ENCODE data around the gene SMOC2.

SMOC2 gene

DNA sequence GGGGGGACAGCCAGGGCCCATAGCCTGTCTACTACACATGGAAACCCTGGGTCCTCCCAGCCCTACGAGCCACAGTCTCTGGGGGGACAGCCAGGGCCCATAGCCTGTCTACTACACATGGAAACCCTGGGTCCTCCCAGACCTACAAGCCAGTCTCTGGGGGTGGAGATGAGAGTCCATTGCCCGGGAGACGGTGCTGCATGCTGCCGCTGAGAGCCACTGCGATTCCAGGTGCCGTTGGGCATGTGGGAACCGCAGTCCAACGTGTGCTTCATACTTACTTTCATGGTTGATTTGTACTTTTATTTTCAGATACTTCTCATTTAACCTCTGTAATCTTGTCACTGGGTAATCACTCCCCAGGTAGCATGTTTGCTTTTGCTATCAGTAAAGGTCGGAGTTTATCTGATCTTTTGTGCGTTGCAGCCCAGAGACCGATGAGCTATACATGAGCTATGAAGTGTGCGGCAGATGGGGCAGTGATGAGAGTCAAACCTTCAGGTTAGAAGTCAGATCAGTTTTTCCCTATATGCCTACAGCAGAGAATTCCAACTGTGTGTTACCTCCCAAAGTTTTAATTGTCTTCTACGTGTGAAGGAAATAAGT is 58.2 kb downstream of the SMOC2 start:
- Mint-ChIP-seq H3K36me3 (no peaks in the 10 kb centered on the region), H3K27me3 (no peaks in the 10 kb centered on the region), H3K4me1 (no peaks in the 10 kb centered on the region), H3K27ac (no peak overlapping the region), H3K4me3 (no peak overlapping the region), H3K9me3 (no peaks in the 10 kb centered on the region)
- CTCF ChIA-PET, result no interaction called here
- DNase-seq, result no peak

GRCh38 chr6:168500519-168500918 is 59.5 kb downstream of the SMOC2 start:
- no peaks in the 10 kb centered on the region for H3K36me3 Mint-ChIP-seq
- H3K27me3 Mint-ChIP-seq, result no peaks in the 10 kb centered on the region
- no peak overlapping the region for H3K4me3 Mint-ChIP-seq
- CTCF ChIA-PET, result no interaction called here
- DNase-seq, result no peak
- no peaks in the 10 kb centered on the region for H3K9me3 Mint-ChIP-seq
- H3K27ac Mint-ChIP-seq, result no peak overlapping the region
- no peaks in the 10 kb centered on the region for H3K4me1 Mint-ChIP-seq

DNA sequence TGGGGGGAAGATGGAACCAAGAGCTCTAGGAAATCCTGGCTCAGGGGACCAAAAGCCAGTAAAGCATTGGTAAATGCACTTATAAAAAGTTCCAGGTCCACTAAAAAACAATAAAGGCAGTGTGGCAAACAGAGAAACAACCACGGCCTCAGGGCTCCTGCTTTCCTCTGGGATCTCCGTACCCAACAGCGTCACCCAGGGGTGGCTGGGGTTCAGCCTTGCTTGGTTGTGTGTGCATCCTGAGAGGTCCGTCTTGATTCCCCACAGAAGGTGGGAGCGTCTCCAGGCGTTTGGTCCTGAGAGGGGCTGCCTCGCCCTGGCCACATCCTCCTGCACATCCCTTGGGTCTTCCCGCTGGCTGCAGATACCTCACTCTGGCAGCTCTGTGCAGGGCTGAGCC is 60.6 kb downstream of the SMOC2 start:
- DNase-seq, result no peak
- H3K36me3 Mint-ChIP-seq, result no peaks in the 10 kb centered on the region
- no peaks in the 10 kb centered on the region for H3K27me3 Mint-ChIP-seq
- no peaks in the 10 kb centered on the region for H3K4me1 Mint-ChIP-seq
- no peaks in the 10 kb centered on the region for H3K9me3 Mint-ChIP-seq
- CTCF ChIA-PET, result no interaction called here
- no peak overlapping the region for H3K27ac Mint-ChIP-seq
- H3K4me3 Mint-ChIP-seq, result no peak overlapping the region

DNA sequence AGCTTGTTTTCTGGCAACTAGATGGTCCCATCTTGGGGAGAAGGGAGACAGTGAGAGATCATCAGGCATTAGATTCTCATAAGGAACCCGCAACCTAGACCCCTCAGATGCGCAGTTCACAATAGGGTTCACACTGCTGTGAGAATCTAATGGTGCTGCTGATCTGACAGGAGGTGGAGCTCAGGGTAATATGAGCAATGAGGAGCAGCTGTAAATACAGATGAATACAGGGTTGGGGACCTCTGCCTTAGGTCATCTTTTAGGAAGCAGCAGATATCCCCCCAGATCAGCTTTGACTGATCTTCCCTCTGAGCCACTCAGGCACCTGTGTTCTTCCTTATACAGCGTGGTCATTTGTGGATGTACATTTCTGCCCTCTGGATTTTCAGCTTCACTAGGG is 63.4 kb downstream of the SMOC2 start:
- DNase-seq, result no peak
- Mint-ChIP-seq H3K36me3 (no peaks in the 10 kb centered on the region), H3K27me3 (peaks cover 3% of the 10 kb centered on the region), H3K9me3 (no peaks in the 10 kb centered on the region), H3K4me3 (no peak overlapping the region), H3K27ac (no peak overlapping the region), H3K4me1 (no peaks in the 10 kb centered on the region)
- CTCF ChIA-PET, result no interaction called here

GRCh38 chr6:168506460-168506859 is 65.5 kb downstream of the SMOC2 start:
- no peaks in the 10 kb centered on the region for H3K36me3 Mint-ChIP-seq
- H3K9me3 Mint-ChIP-seq, result no peaks in the 10 kb centered on the region
- no peak overlapping the region for H3K4me3 Mint-ChIP-seq
- no peaks in the 10 kb centered on the region for H3K4me1 Mint-ChIP-seq
- no peak overlapping the region for H3K27ac Mint-ChIP-seq
- H3K27me3 Mint-ChIP-seq, result peaks cover 7% of the 10 kb centered on the region
- no peak for DNase-seq
- CTCF ChIA-PET, result no interaction called here

DNA sequence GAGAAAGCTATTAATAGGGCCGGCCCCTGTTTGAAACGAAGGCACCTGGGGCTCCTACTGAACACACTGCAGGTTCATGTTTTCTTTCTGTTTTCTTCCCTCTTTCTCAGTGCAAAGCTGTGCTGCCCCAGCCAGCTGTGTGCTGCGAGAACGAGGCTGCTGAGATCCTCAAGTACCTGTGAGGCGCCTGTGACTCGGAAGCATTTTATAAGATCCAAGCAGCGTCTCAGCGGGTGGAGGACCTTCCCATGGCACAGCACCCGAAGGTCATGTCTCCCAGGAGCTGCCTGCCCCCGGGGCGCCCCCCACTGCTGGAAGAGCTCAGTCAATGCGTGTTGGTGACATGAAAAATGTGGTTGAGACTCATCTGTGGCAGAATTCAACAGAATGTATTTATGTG is 66.3 kb downstream of the SMOC2 start:
- H3K4me3 Mint-ChIP-seq, result no peak overlapping the region
- CTCF ChIA-PET, result no interaction called here
- no peaks in the 10 kb centered on the region for H3K4me1 Mint-ChIP-seq
- DNase-seq, result no peak
- peaks cover 11% of the 10 kb centered on the region for H3K27me3 Mint-ChIP-seq
- no peaks in the 10 kb centered on the region for H3K36me3 Mint-ChIP-seq
- no peaks in the 10 kb centered on the region for H3K9me3 Mint-ChIP-seq
- no peak overlapping the region for H3K27ac Mint-ChIP-seq

- no peak overlapping the region for H3K27ac Mint-ChIP-seq
- CTCF ChIA-PET, result no interaction called here
- H3K36me3 Mint-ChIP-seq, result no peaks in the 10 kb centered on the region
- no peak for DNase-seq
- no peaks in the 10 kb centered on the region for H3K4me1 Mint-ChIP-seq
- H3K27me3 Mint-ChIP-seq, result peaks cover 11% of the 10 kb centered on the region
- no peaks in the 10 kb centered on the region for H3K9me3 Mint-ChIP-seq
- H3K4me3 Mint-ChIP-seq, result no peak overlapping the region
Observed at GRCh38 chr6:168507730-168508129, 66.7 kb downstream of the SMOC2 start.

- Mint-ChIP-seq H3K36me3 (no peaks in the 10 kb centered on the region), H3K27ac (no peak overlapping the region), H3K27me3 (peaks cover 11% of the 10 kb centered on the region), H3K4me3 (no peak overlapping the region), H3K4me1 (no peaks in the 10 kb centered on the region), H3K9me3 (no peaks in the 10 kb centered on the region)
- DNase-seq, result no peak
- CTCF ChIA-PET, result no interaction called here
Observed at GRCh38 chr6:168508903-168509302, 67.9 kb downstream of the SMOC2 start.

- no peak for DNase-seq
- H3K27ac Mint-ChIP-seq, result no peak overlapping the region
- no peak overlapping the region for H3K4me3 Mint-ChIP-seq
- H3K9me3 Mint-ChIP-seq, result no peaks in the 10 kb centered on the region
- CTCF ChIA-PET, result no interaction called here
- H3K27me3 Mint-ChIP-seq, result peaks cover 11% of the 10 kb centered on the region
- H3K36me3 Mint-ChIP-seq, result no peaks in the 10 kb centered on the region
- no peaks in the 10 kb centered on the region for H3K4me1 Mint-ChIP-seq
Observed at GRCh38 chr6:168513766-168514165, 72.8 kb downstream of the SMOC2 start.

DNA sequence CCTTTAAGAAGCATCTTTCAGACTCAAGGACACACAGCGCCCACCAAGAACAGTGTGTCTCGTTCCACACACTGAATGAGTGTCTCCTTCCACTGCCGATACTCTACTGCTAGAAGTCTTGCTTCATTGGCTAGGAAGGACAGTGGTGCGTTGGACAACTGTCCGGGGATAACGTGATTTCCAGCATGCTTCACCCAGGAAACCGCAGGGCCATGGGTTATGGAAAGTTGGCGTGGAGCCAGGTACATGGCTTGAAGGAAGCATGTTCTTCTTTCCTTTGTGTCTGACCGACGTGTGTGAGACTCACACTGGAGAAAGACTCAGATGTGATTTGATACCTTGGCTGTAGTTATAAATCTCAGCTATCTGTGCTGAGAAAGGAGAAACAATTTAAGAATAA is 73.2 kb downstream of the SMOC2 start:
- Mint-ChIP-seq H3K27ac (no peak overlapping the region), H3K4me3 (no peak overlapping the region), H3K9me3 (no peaks in the 10 kb centered on the region), H3K27me3 (peaks cover 8% of the 10 kb centered on the region), H3K4me1 (no peaks in the 10 kb centered on the region), H3K36me3 (no peaks in the 10 kb centered on the region)
- no peak for DNase-seq
- CTCF ChIA-PET, result no interaction called here

GRCh38 chr6:168515376-168515775 is 74.4 kb downstream of the SMOC2 start:
- no peak for DNase-seq
- Mint-ChIP-seq H3K36me3 (no peaks in the 10 kb centered on the region), H3K4me1 (no peaks in the 10 kb centered on the region), H3K27me3 (peaks cover 4% of the 10 kb centered on the region), H3K4me3 (no peak overlapping the region), H3K27ac (no peak overlapping the region), H3K9me3 (no peaks in the 10 kb centered on the region)
- CTCF ChIA-PET, result no interaction called here

GRCh38 chr6:168516944-168517741 is 76.2 kb downstream of the SMOC2 start:
- Mint-ChIP-seq H3K27me3 (peaks cover 1% of the 10 kb centered on the region), H3K4me1 (no peaks in the 10 kb centered on the region), H3K4me3 (no peak overlapping the region), H3K36me3 (no peaks in the 10 kb centered on the region), H3K27ac (no peak overlapping the region), H3K9me3 (no peaks in the 10 kb centered on the region)
- no peak for DNase-seq
- CTCF ChIA-PET, result interaction anchor here (0.6 kb wide), 1 partner anchor 1927 kb away, joined by 3 read pairs; no protein-coding TSS in a partner anchor

DNA sequence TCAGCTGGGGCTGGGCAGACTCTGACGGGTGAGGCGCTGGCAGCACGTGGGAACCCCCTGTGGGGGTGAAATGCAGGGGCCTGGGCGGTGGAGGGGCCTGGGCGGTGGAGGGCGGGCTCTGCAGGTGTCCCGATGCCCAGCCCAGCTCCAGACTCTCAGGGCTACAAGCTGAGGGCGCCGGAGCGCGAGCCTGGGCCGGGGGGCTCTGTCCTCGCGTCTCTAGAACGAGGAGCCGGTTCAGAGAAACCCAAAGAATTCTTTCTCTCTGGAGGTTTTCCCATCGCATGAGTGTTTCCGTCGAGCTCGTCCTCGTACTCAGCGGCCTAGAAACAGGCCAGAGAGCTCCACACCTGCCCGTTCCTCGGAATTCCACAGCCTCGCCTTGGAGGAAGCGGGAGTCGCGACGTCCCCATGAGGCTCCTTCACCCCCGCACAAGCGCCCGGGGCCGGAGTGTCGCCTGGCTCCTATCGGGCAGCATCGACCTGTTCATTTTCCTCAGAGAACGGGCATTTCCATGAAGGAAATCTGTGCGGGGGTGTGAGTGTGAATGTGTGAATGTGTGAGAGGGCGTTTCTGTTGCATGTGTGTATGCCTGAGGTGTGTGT is 76.9 kb downstream of the SMOC2 start:
- no peak overlapping the region for H3K4me3 Mint-ChIP-seq
- CTCF ChIA-PET, result interaction anchor here (0.6 kb wide), 1 partner anchor 1926 kb away, joined by 3 read pairs; no protein-coding TSS in a partner anchor
- H3K4me1 Mint-ChIP-seq, result no peaks in the 10 kb centered on the region
- H3K27me3 Mint-ChIP-seq, result no peaks in the 10 kb centered on the region
- H3K36me3 Mint-ChIP-seq, result no peaks in the 10 kb centered on the region
- no peaks in the 10 kb centered on the region for H3K9me3 Mint-ChIP-seq
- DNase-seq, result no peak
- no peak overlapping the region for H3K27ac Mint-ChIP-seq

DNA sequence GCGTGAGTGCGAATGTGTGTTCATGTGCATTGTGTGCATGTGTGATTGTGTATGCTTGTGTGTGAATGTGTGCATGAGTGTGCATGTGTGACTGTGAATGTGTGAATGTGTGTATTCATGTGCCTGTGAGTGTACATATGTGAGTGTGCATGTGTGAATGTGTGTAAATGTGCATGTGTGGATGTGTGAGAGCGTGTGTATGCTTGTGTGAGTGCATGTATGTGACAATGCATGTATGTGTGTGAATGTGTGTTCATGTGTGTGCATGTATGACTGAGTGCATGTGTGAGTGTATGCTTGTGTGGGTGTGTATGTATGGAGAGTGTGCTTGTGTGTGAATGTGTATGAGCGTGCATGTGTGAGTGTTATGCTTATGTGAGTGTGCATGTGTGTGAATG is 77.4 kb downstream of the SMOC2 start:
- Mint-ChIP-seq H3K27ac (no peak overlapping the region), H3K4me3 (no peak overlapping the region), H3K4me1 (no peaks in the 10 kb centered on the region), H3K9me3 (no peaks in the 10 kb centered on the region), H3K36me3 (no peaks in the 10 kb centered on the region), H3K27me3 (no peaks in the 10 kb centered on the region)
- no peak for DNase-seq
- CTCF ChIA-PET, result no interaction called here

DNA sequence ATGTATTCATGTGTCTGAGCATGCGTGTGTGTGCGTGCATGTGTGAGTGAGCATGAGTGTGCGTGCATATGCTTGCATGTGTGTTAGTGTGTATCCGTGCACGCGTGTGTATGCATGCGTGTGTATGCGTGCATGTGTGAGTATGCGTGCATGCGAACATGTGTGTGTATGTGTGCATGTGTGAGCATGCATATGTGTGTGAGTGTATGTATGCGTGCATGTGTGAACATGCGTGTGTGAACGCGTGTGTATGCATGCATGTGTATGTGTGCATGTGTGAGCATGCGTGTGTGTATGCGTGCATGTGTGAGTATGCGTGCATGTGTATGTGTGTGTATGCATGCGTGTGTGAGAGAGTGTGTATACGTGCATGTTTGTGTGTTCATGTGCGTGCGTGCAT is 77.9 kb downstream of the SMOC2 start:
- Mint-ChIP-seq H3K4me3 (no peak overlapping the region), H3K9me3 (no peaks in the 10 kb centered on the region), H3K27me3 (no peaks in the 10 kb centered on the region), H3K4me1 (no peaks in the 10 kb centered on the region), H3K36me3 (no peaks in the 10 kb centered on the region), H3K27ac (no peak overlapping the region)
- CTCF ChIA-PET, result no interaction called here
- no peak for DNase-seq
